Endothelial cell (in vitro differentiated cells): Measurements from ENCODE around the gene SYT15. TPM values are rescaled to one million over a fixed set of nuclear protein-coding genes. Genes with fewer than 3 reads are reported as not detected.

Source experiments
- DNase-seq: peaks from one replicate; pipeline ENCODE4 v3.0.0; 2021; ENCODE audit warnings: low spot score
- H3K27ac Mint-ChIP-seq: one replicate; pipeline ENCODE4 v1.8.0; 2021; ENCODE audit warnings: mixed read lengths, inconsistent platforms; ENCODE audit not compliant: unreplicated experiment
- H3K27me3 Mint-ChIP-seq: one replicate; pipeline ENCODE4 v1.8.0; 2021; ENCODE audit warnings: mild to moderate bottlenecking, moderate library complexity, mixed read lengths, inconsistent platforms; ENCODE audit not compliant: unreplicated experiment
- H3K36me3 Mint-ChIP-seq: one replicate; pipeline ENCODE4 v1.8.0; 2021; ENCODE audit warnings: mild to moderate bottlenecking, low read depth, mixed read lengths, inconsistent platforms; ENCODE audit not compliant: unreplicated experiment
- H3K4me1 Mint-ChIP-seq: one replicate; pipeline ENCODE4 v1.8.0; 2021; ENCODE audit warnings: mild to moderate bottlenecking, mixed read lengths, inconsistent platforms; ENCODE audit not compliant: unreplicated experiment
- H3K4me3 Mint-ChIP-seq: one replicate; pipeline ENCODE4 v1.8.0; 2021; ENCODE audit warnings: mild to moderate bottlenecking, mixed read lengths, inconsistent platforms; ENCODE audit not compliant: unreplicated experiment
- H3K9me3 Mint-ChIP-seq: one replicate; pipeline ENCODE4 v1.8.0; 2021; ENCODE audit warnings: mixed read lengths, inconsistent platforms; ENCODE audit not compliant: unreplicated experiment
- CTCF ChIP-seq: fragments of 200-600 bp; sonication (generic); IDR thresholded peaks from one replicate; pipeline ENCODE4 v1.5.0; 2021; ENCODE audit warnings: antibody characterized with exemption; ENCODE audit not compliant: unreplicated experiment
- total RNA-seq: library from RNA; stranded (reverse); fragmentation: NEBNext Ultra II Directional; extraction: Animal tissue kit (Norgen Biotek cat#: 25700); gene quantifications from one replicate; pipeline ENCODE4 v1.2.1, GENCODE V29; 2021; ENCODE audit not compliant: unreplicated experiment

SYT15 gene
- total RNA-seq, 1 donor from 2014 or later: 0.77 TPM

- peaks cover 2% of the 10 kb centered on the region for H3K4me1 Mint-ChIP-seq
- H3K4me3 Mint-ChIP-seq: peak overlapping the region; percentile 85
- no peak for TF ChIP-seq CTCF
- H3K27ac Mint-ChIP-seq: no peak overlapping the region
- peak; percentile 14 for DNase-seq
- peaks cover 16% of the 10 kb centered on the region for H3K27me3 Mint-ChIP-seq
- no peaks in the 10 kb centered on the region for H3K36me3 Mint-ChIP-seq
- H3K9me3 Mint-ChIP-seq: no peaks in the 10 kb centered on the region
Observed at GRCh38 chr10:46557319-46558121, 21.4 kb upstream of the SYT15 start.

GRCh38 chr10:46558122-46558391, 20.9 kb upstream of the SYT15 start:
- H3K4me3 Mint-ChIP-seq: no peak overlapping the region

GRCh38 chr10:46558392-46559185, 20.3 kb upstream of the SYT15 start:
- H3K27me3 Mint-ChIP-seq: peaks cover 16% of the 10 kb centered on the region
- DNase-seq: peak; percentile 3
- no peak for TF ChIP-seq CTCF
- no peaks in the 10 kb centered on the region for H3K36me3 Mint-ChIP-seq
- H3K4me3 Mint-ChIP-seq: no peak overlapping the region
- H3K4me1 Mint-ChIP-seq: peaks cover 2% of the 10 kb centered on the region
- H3K9me3 Mint-ChIP-seq: no peaks in the 10 kb centered on the region
- no peak overlapping the region for H3K27ac Mint-ChIP-seq

More at GRCh38 chr10:46558122-46558391, 20.9 kb upstream of the SYT15 start:
- peaks cover 16% of the 10 kb centered on the region for H3K27me3 Mint-ChIP-seq
- no peak for DNase-seq
- no peak overlapping the region for H3K27ac Mint-ChIP-seq
- peaks cover 2% of the 10 kb centered on the region for H3K4me1 Mint-ChIP-seq
- no peak for TF ChIP-seq CTCF
- H3K9me3 Mint-ChIP-seq: no peaks in the 10 kb centered on the region
- H3K36me3 Mint-ChIP-seq: no peaks in the 10 kb centered on the region

GRCh38 chr10:46559231-46559671, 19.7 kb upstream of the SYT15 start:
- H3K36me3 Mint-ChIP-seq: no peaks in the 10 kb centered on the region
- H3K4me3 Mint-ChIP-seq: no peak overlapping the region
- peaks cover 16% of the 10 kb centered on the region for H3K27me3 Mint-ChIP-seq
- no peaks in the 10 kb centered on the region for H3K9me3 Mint-ChIP-seq
- no peak for TF ChIP-seq CTCF
- peak; percentile 2 for DNase-seq
- no peak overlapping the region for H3K27ac Mint-ChIP-seq
- H3K4me1 Mint-ChIP-seq: peaks cover 2% of the 10 kb centered on the region

GRCh38 chr10:46560381-46560780, 18.5 kb upstream of the SYT15 start:
- Mint-ChIP-seq H3K4me1 (peaks cover 2% of the 10 kb centered on the region), H3K9me3 (no peaks in the 10 kb centered on the region), H3K36me3 (no peaks in the 10 kb centered on the region), H3K27ac (no peak overlapping the region), H3K27me3 (peaks cover 16% of the 10 kb centered on the region), H3K4me3 (no peak overlapping the region)
- TF ChIP-seq CTCF: no peak
- DNase-seq: peak; percentile 6
